ENCODE data around the gene CARNS1. TPM values are rescaled to one million over a fixed set of nuclear protein-coding genes. Genes with fewer than 3 reads are reported as not detected.
"Not testable (repeated sequence)": the region's sequence is repeated elsewhere in the genome, so short reads cannot be mapped to it uniquely, and the experiment has no call there.

The CARNS1 gene
- polyA plus RNA-seq, 1 donor: 4.7 TPM

GRCh38 chr11:67397986-67398660 lies 17.4 kb upstream of the CARNS1 start:
- H3K36me3 ChIP-seq (ENCODE audit: control insufficient read depth, insufficient read depth, low read length): peaks cover 55% of the 10 kb centered on the region

DNA sequence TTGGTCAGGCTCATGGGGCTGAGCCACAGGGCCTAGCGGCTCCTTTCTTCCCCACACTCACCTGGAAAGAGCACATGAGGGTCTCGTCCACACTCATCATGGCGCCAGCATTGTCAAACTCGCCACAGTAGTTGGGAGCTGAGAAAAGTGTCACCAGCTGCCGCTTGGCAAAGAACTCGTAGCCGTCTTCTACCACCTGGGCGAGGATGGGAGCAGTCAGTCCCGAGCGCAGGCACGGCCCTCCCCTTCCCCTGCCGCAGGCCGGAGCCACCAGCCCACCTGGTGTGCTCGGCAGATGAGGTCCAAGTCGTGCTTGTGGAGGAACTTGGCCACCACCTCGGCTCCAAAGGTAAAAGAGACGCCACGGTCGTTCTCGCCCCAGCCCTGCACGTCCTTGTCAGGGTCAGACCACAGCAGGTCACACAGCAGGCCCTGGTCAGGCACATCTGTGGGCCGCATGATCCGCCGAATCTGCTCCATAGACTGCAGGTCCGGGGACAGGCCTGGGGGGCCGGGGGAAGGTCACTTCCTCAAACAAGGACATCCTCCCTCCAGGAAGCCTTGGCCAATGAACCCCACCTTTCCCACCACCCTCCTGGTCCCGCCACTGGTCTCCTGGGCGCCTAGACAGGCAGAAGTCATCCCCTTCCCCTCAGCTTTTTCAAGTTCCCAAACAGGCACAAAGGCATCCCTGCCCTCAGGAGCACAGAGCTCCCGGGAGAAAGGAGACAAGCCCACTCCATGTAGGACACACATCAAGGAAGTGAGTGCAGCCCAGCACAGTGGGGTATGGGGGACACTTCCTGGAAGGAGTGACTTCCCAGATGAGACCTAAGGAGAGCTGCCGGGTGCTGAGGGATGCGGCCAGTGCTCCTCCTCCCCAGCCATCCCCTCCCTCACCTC lies 16.6 kb upstream of the CARNS1 start:
- WGBS (ENCODE audit: insufficient coverage, low lambda C conversion rate): no CpG with 5 or more reads among the region's 31 CpGs
- Histone ChIP-seq H3K36me3 (ENCODE audit: control insufficient read depth, insufficient read depth, low read length) (peaks cover 51% of the 10 kb centered on the region), H3K27me3 (ENCODE audit: control insufficient read depth, insufficient read depth, low read length) (no peaks in the 10 kb centered on the region), H3K9me3 (ENCODE audit: control insufficient read depth, low read depth, low read length) (no peaks in the 10 kb centered on the region), H3K27ac (ENCODE audit: low read length) (no peak overlapping the region), H3K4me3 (ENCODE audit: low read length) (no peak overlapping the region), H3K4me1 (ENCODE audit: control insufficient read depth, insufficient read depth, low read length) (peaks cover 24% of the 10 kb centered on the region)
- DNase-seq: no peak

More at GRCh38 chr11:67397986-67398660, 17.4 kb upstream of the CARNS1 start:
- no peaks in the 10 kb centered on the region for H3K27me3 ChIP-seq (ENCODE audit: control insufficient read depth, insufficient read depth, low read length)
- H3K9me3 ChIP-seq (ENCODE audit: control insufficient read depth, low read depth, low read length): no peaks in the 10 kb centered on the region
- H3K27ac ChIP-seq (ENCODE audit: low read length): no peak overlapping the region
- H3K4me3 ChIP-seq (ENCODE audit: low read length): no peak overlapping the region
- H3K4me1 ChIP-seq (ENCODE audit: control insufficient read depth, insufficient read depth, low read length): peaks cover 20% of the 10 kb centered on the region
- no CpG with 5 or more reads among the region's 24 CpGs for WGBS (ENCODE audit: insufficient coverage, low lambda C conversion rate)
- DNase-seq: no peak

DNA sequence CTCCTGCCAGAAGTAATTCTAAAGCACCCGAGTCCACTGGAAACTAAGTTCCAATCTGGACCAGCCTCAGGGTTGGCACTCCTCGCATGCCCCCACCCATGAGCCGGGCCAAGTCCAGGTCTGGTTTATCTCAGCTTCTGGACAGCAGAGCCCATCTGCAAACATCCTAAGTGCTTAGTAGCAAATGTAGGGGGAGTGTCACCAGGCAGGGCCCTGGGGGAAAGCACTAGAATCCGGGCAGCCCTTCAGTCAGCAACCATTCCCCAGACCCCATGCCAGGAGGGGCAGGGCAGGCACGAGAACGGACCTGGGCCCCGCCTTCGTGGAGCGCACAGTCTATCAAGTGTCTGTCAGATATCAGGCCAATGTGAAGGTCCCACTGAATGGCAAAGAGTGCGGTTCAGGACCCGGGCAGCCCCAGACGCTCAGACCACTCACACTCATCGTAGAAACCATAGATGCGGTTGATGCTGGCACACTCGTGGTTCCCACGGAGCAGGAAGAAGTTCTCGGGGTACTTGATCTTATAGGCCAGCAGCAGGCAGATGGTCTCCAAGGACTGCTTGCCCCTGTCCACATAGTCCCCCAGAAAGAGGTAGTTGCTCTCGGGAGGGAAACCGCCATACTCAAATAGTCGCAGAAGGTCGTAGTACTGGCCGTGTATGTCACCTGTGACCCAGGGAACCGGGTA lies 15.1 kb upstream of the CARNS1 start:
- Histone ChIP-seq H3K27ac (ENCODE audit: low read length) (no peak overlapping the region), H3K4me3 (ENCODE audit: low read length) (peak overlapping the region; percentile 100), H3K9me3 (ENCODE audit: control insufficient read depth, low read depth, low read length) (no peaks in the 10 kb centered on the region), H3K27me3 (ENCODE audit: control insufficient read depth, insufficient read depth, low read length) (no peaks in the 10 kb centered on the region), H3K4me1 (ENCODE audit: control insufficient read depth, insufficient read depth, low read length) (peaks cover 31% of the 10 kb centered on the region), H3K36me3 (ENCODE audit: control insufficient read depth, insufficient read depth, low read length) (peaks cover 42% of the 10 kb centered on the region)
- DNase-seq: peak in 1 of 2 donors; percentile 36
- WGBS (ENCODE audit: insufficient coverage, low lambda C conversion rate): no CpG with 5 or more reads among the region's 23 CpGs

- no peaks in the 10 kb centered on the region for H3K9me3 ChIP-seq (ENCODE audit: control insufficient read depth, low read depth, low read length)
- no peak for DNase-seq
- H3K36me3 ChIP-seq (ENCODE audit: control insufficient read depth, insufficient read depth, low read length): peaks cover 37% of the 10 kb centered on the region
- peak overlapping the region; percentile 100 for H3K4me3 ChIP-seq (ENCODE audit: low read length)
- peaks cover 32% of the 10 kb centered on the region for H3K4me1 ChIP-seq (ENCODE audit: control insufficient read depth, insufficient read depth, low read length)
- H3K27ac ChIP-seq (ENCODE audit: low read length): peak overlapping the region; percentile 63
- WGBS (ENCODE audit: insufficient coverage, low lambda C conversion rate): no CpG with 5 or more reads among the region's 27 CpGs
- H3K27me3 ChIP-seq (ENCODE audit: control insufficient read depth, insufficient read depth, low read length): no peaks in the 10 kb centered on the region
These were observed 14.5 kb upstream of the CARNS1 start for GRCh38 chr11:67400942-67401494.

DNA sequence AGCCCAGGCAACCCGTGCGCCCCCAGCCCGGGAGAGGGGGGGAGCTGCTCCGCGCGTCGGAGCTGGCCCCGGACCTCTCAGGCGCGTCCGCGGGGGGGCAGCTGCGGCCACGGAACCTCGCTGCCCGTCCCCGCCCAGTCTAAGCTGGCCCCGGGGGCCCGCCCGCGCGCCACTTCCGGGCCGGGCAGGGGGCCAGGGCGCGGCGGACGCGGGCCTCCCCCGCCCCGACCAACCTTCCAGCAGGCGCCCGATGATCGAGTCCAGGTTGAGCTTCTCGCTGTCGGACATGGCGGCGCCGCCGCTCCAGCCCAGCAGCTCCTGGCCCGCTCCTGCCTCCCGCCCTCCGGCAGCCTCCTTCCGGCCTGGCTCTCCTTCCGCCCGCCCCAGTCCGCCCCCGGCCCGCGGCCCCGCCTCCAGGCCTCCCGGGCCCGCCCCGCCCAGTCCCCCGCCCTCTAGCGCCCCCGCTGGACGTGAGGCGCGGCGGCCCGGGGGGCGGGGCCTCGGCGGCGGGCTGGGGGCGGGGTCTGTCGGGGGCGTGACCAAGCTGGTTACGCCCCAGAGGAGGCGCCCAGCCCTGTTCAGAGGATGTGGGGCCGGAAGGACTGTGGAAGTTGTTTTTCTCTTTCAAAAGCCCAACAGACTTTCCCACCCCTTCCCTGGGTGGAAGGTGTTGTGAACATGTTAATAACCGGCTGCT lies 13.8 kb upstream of the CARNS1 start, which contains the start of gene PPP1CA:
TSS of gene PPP1CA (minus strand) at position 364 of the 697 bp plus-strand sequence. CDS start at position 288, 76 bp downstream.
- Histone ChIP-seq H3K36me3 (ENCODE audit: control insufficient read depth, insufficient read depth, low read length) (peaks cover 31% of the 10 kb centered on the region), H3K27me3 (ENCODE audit: control insufficient read depth, insufficient read depth, low read length) (no peaks in the 10 kb centered on the region), H3K4me3 (ENCODE audit: low read length) (peak within 1 kb of the TSS; percentile 100), H3K4me1 (ENCODE audit: control insufficient read depth, insufficient read depth, low read length) (peaks cover 32% of the 10 kb centered on the region), H3K27ac (ENCODE audit: low read length) (peak within 1 kb of the TSS; percentile 96), H3K9me3 (ENCODE audit: control insufficient read depth, low read depth, low read length) (no peaks in the 10 kb centered on the region)
- DNase-seq: peak; percentile 82 to 91
- WGBS (ENCODE audit: insufficient coverage, low lambda C conversion rate): no CpG with 5 or more reads among the region's 73 CpGs

- Histone ChIP-seq H3K4me1 (ENCODE audit: control insufficient read depth, insufficient read depth, low read length) (peaks cover 32% of the 10 kb centered on the region), H3K36me3 (ENCODE audit: control insufficient read depth, insufficient read depth, low read length) (peaks cover 25% of the 10 kb centered on the region), H3K4me3 (ENCODE audit: low read length) (peak overlapping the region; percentile 53), H3K27ac (ENCODE audit: low read length) (peak overlapping the region; percentile 96)
- not testable (repeated sequence) for DNase-seq; H3K9me3 ChIP-seq (ENCODE audit: control insufficient read depth, low read depth, low read length); H3K27me3 ChIP-seq (ENCODE audit: control insufficient read depth, insufficient read depth, low read length)
- 80% methylated on average over 3 of the region's 19 CpGs for WGBS (ENCODE audit: insufficient coverage, low lambda C conversion rate)
These were observed 13.2 kb upstream of the CARNS1 start for GRCh38 chr11:67402192-67402839.

DNA sequence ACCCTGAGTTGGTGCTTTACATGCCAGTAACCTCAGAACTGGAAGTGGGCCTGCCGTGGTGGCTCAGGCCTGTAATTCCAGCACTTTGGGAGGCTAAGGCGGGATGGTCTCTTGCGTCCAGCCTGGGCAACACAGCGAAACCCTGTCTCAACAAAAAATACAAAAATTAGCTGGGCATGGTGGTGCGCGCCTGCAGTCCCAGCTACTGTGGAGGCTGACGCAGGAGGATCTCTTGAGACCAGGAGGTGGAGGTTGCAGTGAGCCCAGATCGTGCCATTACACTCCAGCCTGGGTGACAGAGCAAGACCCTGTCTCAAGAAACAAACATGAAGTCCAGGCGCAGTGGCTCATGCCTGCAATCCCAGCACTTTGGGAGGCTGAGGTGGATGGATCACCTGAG lies 12.4 kb upstream of the CARNS1 start:
- H3K9me3 ChIP-seq (ENCODE audit: control insufficient read depth, low read depth, low read length); H3K27me3 ChIP-seq (ENCODE audit: control insufficient read depth, insufficient read depth, low read length); DNase-seq; H3K27ac ChIP-seq (ENCODE audit: low read length); H3K4me3 ChIP-seq (ENCODE audit: low read length): not testable (repeated sequence)
- no CpG with 5 or more reads among the region's 9 CpGs for WGBS (ENCODE audit: insufficient coverage, low lambda C conversion rate)
- Histone ChIP-seq H3K36me3 (ENCODE audit: control insufficient read depth, insufficient read depth, low read length) (peaks cover 17% of the 10 kb centered on the region), H3K4me1 (ENCODE audit: control insufficient read depth, insufficient read depth, low read length) (peaks cover 32% of the 10 kb centered on the region)

- WGBS (ENCODE audit: insufficient coverage, low lambda C conversion rate): no CpG with 5 or more reads among the region's 13 CpGs
These were observed 10.8 kb upstream of the CARNS1 start for GRCh38 chr11:67404515-67405195.

DNA sequence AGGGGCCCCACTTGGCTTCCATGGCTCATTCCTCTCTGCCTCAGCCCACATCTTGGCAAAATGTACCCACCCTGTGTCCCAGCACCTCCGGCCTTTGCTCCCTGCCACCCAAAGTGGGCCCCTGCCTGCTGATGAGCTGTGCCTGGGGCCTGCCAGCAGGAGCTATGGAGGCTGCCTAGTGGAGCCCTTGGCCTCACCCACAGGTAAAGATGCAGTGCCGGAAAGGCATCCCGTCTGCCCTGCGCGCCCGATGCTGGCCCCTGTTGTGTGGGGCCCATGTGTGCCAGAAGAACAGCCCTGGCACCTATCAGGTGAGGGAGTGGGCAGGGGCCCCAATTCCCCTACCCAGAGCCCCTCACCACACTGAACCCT lies 10.3 kb upstream of the CARNS1 start:
- no peak for DNase-seq

More at GRCh38 chr11:67404515-67405195, 10.8 kb upstream of the CARNS1 start:
- Histone ChIP-seq H3K36me3 (ENCODE audit: control insufficient read depth, insufficient read depth, low read length) (peaks cover 2% of the 10 kb centered on the region), H3K27ac (ENCODE audit: low read length) (no peak overlapping the region), H3K4me1 (ENCODE audit: control insufficient read depth, insufficient read depth, low read length) (peaks cover 28% of the 10 kb centered on the region), H3K27me3 (ENCODE audit: control insufficient read depth, insufficient read depth, low read length) (peaks cover 6% of the 10 kb centered on the region), H3K9me3 (ENCODE audit: control insufficient read depth, low read depth, low read length) (no peaks in the 10 kb centered on the region), H3K4me3 (ENCODE audit: low read length) (peak overlapping the region; percentile 11)
- no peak for DNase-seq

More for the DNA sequence above, 10.3 kb upstream of the CARNS1 start:
- Histone ChIP-seq H3K36me3 (ENCODE audit: control insufficient read depth, insufficient read depth, low read length) (peaks cover under 1% of the 10 kb centered on the region), H3K27me3 (ENCODE audit: control insufficient read depth, insufficient read depth, low read length) (peaks cover 11% of the 10 kb centered on the region), H3K4me3 (ENCODE audit: low read length) (no peak overlapping the region), H3K4me1 (ENCODE audit: control insufficient read depth, insufficient read depth, low read length) (peaks cover 26% of the 10 kb centered on the region), H3K27ac (ENCODE audit: low read length) (no peak overlapping the region), H3K9me3 (ENCODE audit: control insufficient read depth, low read depth, low read length) (no peaks in the 10 kb centered on the region)
- WGBS (ENCODE audit: insufficient coverage, low lambda C conversion rate): no CpG with 5 or more reads among the region's 6 CpGs

Data from large intestine (tissue), 3 donors.